GM12878 (cell line): Measurements from ENCODE around the gene ATG9A. TPM values are rescaled to one million over a fixed set of nuclear protein-coding genes. Genes with fewer than 3 reads are reported as not detected.

Experiments
- ASH2L ChIP-seq: fragments of 300-600, 200-600 bp; sonication (generic); IDR thresholded peaks from 2 replicates; pipeline ENCODE4 v1.6.1; 2017; ENCODE audit warnings: low read depth, mild to moderate bottlenecking, borderline replicate concordance
- BMI1 ChIP-seq: fragments of 450-650 bp; IDR thresholded peaks from 2 replicates; pipeline ENCODE4 v1.6.1; 2016; ENCODE audit warnings: mild to moderate bottlenecking, moderate library complexity, borderline replicate concordance
- BRCA1 ChIP-seq: IDR thresholded peaks from 2 replicates; pipeline ENCODE4 v1.6.1; 2011; ENCODE audit warnings: low read depth, low read length, improper control_type of control experiment
- CBFB ChIP-seq: IDR thresholded peaks from 2 replicates; pipeline ENCODE4 v1.6.1; 2016; ENCODE audit warnings: antibody characterized with exemption, low read depth
- CBX3 ChIP-seq: fragments of 200-600 bp; sonication (generic); IDR thresholded peaks from 2 replicates; pipeline ENCODE4 v1.6.1; 2016; ENCODE audit warnings: low read depth, borderline replicate concordance
- CHD1 ChIP-seq: IDR thresholded peaks from 2 replicates; pipeline ENCODE4 v1.6.1; 2012; ENCODE audit warnings: low read depth, low read length, improper control_type of control experiment
- CREM ChIP-seq: IDR thresholded peaks from 2 replicates; pipeline ENCODE4 v1.6.1; 2014; ENCODE audit warnings: antibody characterized with exemption, low read depth
- EGR1 ChIP-seq, 2 experiments: IDR thresholded peaks; 1 replicate in 1 of 2; 2 replicates in 1 of 2; pipeline ENCODE4 v1.6.1; 2011 to 2012; ENCODE audit warnings: low read depth in 2 of 2, low read length in 2 of 2, borderline replicate concordance in 1 of 2, mild to moderate bottlenecking in 1 of 2, moderate library complexity in 1 of 2
- EZH2 ChIP-seq: IDR thresholded peaks from 2 replicates; pipeline ENCODE4 v1.6.1; 2012; ENCODE audit warnings: low read depth, mild to moderate bottlenecking, control low read depth, inconsistent platforms, low read length, borderline replicate concordance; ENCODE audit not compliant: control insufficient read depth
- GABPA ChIP-seq: IDR thresholded peaks from 2 replicates; pipeline ENCODE4 v1.6.1; 2014; ENCODE audit warnings: antibody characterized with exemption, low read depth, mild to moderate bottlenecking, inconsistent platforms
- MYB ChIP-seq: fragments of 150-350 bp; IDR thresholded peaks from 2 replicates; pipeline ENCODE4 v1.6.1; 2014; ENCODE audit warnings: mild to moderate bottlenecking, low read depth, low read length, borderline replicate concordance
- NFIC ChIP-seq: IDR thresholded peaks from 2 replicates; pipeline ENCODE4 v1.6.1; 2012; ENCODE audit warnings: low read depth, mild to moderate bottlenecking, inconsistent platforms, low read length, moderate library complexity
- NRF1 ChIP-seq: conservative IDR thresholded peaks from 2 replicates; pipeline ENCODE4 v1.6.1; 2011; ENCODE audit warnings: mild to moderate bottlenecking, low read depth, low read length, improper control_type of control experiment
- POU2F2 ChIP-seq: IDR thresholded peaks from 3 replicates; pipeline ENCODE4 v1.6.1; 2011; ENCODE audit warnings: low read depth, mild to moderate bottlenecking, low read length, borderline replicate concordance
- RAD21 ChIP-seq: IDR thresholded peaks from 2 replicates; pipeline ENCODE4 v1.6.1; 2011; ENCODE audit warnings: mild to moderate bottlenecking, low read depth, low read length, moderate library complexity; ENCODE audit not compliant: insufficient read depth
- SMARCA5 ChIP-seq: fragments of 450-650 bp; IDR thresholded peaks from 2 replicates; pipeline ENCODE4 v1.6.1; 2017; ENCODE audit warnings: mild to moderate bottlenecking
- SPI1 ChIP-seq: IDR thresholded peaks from 2 replicates; pipeline ENCODE4 v1.6.1; 2011; ENCODE audit warnings: low read depth, mild to moderate bottlenecking, low read length, moderate library complexity, borderline replicate concordance; ENCODE audit not compliant: insufficient read depth
- TCF3 ChIP-seq: IDR thresholded peaks from 2 replicates; pipeline ENCODE4 v1.6.1; 2012; ENCODE audit warnings: low read depth, mild to moderate bottlenecking, low read length, borderline replicate concordance; ENCODE audit not compliant: insufficient read depth
- ZNF207 ChIP-seq: fragments of 450-650 bp; IDR thresholded peaks from 2 replicates; pipeline ENCODE4 v1.6.1; 2014; ENCODE audit warnings: antibody characterized with exemption, mild to moderate bottlenecking, borderline replicate concordance
- polyA plus RNA-seq, 11 experiments: library from polyadenylated mRNA; depleted of rRNA in 4 of 11; unstranded in 6 of 11; stranded (reverse) in 5 of 11; fragments of >200 nt; fragmentation: Nextera tagmentation in 4 of 11; fragmentation: Illumina TruSeq in 1 of 11; extraction: Ambion mirVana in 4 of 11; extraction: Trizol in 1 of 11; gene quantifications; 1 replicate in 1 of 11; 2 replicates in 10 of 11; pipeline versions ENCODE4 v1.2.1 to v1.2.3, GENCODE V29; 2011 to 2016; ENCODE audit warnings: inconsistent platforms in 2 of 11, missing spikeins in 2 of 11, low read depth in 1 of 11
- total RNA-seq, 4 experiments: library from RNA; depleted of rRNA in 3 of 4; stranded (reverse); fragments of >200 nt in 3 of 4; fragmentation: Illumina TruSeq in 1 of 4; extraction: Trizol in 1 of 4; gene quantifications; 2 replicates each; pipeline versions ENCODE4 v1.2.1 to v1.2.3, GENCODE V29; 2013 to 2021
- TF ChIP-seq, protein P1 (sequence below): IDR thresholded peaks from 2 replicates; pipeline ENCODE4 v1.6.1; 2011; ENCODE audit warnings: mild to moderate bottlenecking, low read depth, low read length, moderate library complexity; ENCODE audit not compliant: insufficient replicate concordance
- TF ChIP-seq, protein P2 (sequence below): fragments of 450-650 bp; IDR thresholded peaks from 2 replicates; pipeline ENCODE4 v1.6.1; 2017; ENCODE audit warnings: mild to moderate bottlenecking
- TF ChIP-seq, protein P3 (sequence below): IDR thresholded peaks from 2 replicates; pipeline ENCODE4 v1.6.1; 2011; ENCODE audit warnings: low read depth, mild to moderate bottlenecking, low read length, moderate library complexity, borderline replicate concordance; ENCODE audit errors: extremely low read depth
- TF ChIP-seq, protein P4 (sequence below): IDR thresholded peaks from 2 replicates; pipeline ENCODE4 v1.6.1; 2012; ENCODE audit warnings: low read depth, low read length, improper control_type of control experiment
- TF ChIP-seq, protein P5 (sequence below): IDR thresholded peaks from 2 replicates; pipeline ENCODE4 v1.6.1; 2011; ENCODE audit warnings: borderline replicate concordance, low read depth, mild to moderate bottlenecking, moderate library complexity, mixed read lengths, low read length; ENCODE audit not compliant: insufficient read depth; ENCODE audit errors: extremely low read length

Gene ATG9A
- total and polyA plus RNA-seq, 10 of the 15 experiments (the other 5 are each of a cell fraction or from before 2014, with no cell fraction given) = 0.16 to 37.5 (median 14.6) TPM; not detected in 1

DNA sequence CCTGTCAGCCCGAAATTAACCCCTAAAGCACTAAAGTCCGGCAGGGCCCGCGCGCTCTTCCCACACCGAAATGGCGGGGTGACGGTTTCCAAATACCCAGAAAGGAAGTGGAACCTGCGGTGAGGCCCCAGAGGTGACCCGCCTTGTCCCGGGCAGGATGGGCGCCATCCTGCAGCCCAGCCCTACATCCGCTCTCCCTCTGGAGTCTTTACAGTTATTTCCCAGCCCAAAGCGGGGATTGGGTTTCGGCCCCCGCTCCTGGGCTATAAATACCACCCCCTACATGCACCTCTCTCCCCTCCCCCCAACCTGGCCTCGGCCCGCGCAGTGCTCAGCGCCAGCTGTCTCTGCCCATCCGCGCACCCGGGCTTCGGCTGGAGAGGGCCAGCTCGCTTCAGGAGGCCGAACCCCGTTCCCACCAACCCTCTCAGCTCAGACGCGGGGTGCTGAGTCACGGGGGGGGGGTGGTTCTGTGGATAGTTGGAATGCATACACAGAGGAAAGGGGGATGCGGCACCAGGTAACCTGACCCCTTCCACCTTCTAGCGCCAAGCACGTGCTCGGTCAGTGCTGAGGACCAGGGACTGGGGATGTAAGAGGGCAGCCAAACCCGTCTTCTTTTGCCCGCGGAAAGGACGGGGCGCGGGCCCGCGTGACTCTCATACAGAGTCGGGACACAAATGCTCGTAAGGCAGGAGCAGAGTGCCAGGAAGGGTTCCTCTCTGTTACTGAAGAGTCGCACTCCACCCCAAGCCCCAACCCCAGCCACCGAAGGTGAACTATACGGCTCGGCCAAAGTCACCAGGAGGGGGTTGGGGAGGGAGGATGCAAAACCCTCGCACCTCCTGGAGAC, 23.7 kb upstream of the ATG9A start, which contains the start of gene TUBA4B (continued):
- TF ChIP-seq CBFB = peak; percentile 32; the same call in 1 of the 2 replicates
- TF ChIP-seq, protein P1, sequence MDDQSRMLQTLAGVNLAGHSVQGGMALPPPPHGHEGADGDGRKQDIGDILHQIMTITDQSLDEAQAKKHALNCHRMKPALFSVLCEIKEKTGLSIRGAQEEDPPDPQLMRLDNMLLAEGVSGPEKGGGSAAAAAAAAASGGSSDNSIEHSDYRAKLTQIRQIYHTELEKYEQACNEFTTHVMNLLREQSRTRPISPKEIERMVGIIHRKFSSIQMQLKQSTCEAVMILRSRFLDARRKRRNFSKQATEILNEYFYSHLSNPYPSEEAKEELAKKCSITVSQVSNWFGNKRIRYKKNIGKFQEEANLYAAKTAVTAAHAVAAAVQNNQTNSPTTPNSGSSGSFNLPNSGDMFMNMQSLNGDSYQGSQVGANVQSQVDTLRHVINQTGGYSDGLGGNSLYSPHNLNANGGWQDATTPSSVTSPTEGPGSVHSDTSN = no peak
- peak; percentile 30; the same call in 1 of the 3 replicates for TF ChIP-seq POU2F2
- TF ChIP-seq, protein P2, sequence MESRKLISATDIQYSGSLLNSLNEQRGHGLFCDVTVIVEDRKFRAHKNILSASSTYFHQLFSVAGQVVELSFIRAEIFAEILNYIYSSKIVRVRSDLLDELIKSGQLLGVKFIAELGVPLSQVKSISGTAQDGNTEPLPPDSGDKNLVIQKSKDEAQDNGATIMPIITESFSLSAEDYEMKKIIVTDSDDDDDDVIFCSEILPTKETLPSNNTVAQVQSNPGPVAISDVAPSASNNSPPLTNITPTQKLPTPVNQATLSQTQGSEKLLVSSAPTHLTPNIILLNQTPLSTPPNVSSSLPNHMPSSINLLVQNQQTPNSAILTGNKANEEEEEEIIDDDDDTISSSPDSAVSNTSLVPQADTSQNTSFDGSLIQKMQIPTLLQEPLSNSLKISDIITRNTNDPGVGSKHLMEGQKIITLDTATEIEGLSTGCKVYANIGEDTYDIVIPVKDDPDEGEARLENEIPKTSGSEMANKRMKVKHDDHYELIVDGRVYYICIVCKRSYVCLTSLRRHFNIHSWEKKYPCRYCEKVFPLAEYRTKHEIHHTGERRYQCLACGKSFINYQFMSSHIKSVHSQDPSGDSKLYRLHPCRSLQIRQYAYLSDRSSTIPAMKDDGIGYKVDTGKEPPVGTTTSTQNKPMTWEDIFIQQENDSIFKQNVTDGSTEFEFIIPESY = no peak
- TF ChIP-seq BMI1 = no peak
- no peak for TF ChIP-seq MYB
- no peak for TF ChIP-seq RAD21
- no peak for TF ChIP-seq ZNF207
- TF ChIP-seq, protein P3, sequence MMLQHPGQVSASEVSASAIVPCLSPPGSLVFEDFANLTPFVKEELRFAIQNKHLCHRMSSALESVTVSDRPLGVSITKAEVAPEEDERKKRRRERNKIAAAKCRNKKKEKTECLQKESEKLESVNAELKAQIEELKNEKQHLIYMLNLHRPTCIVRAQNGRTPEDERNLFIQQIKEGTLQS = no peak
- no peak for TF ChIP-seq NFIC
- TF ChIP-seq SPI1 = peak; percentile 91
- TF ChIP-seq TCF3 = no peak
- TF ChIP-seq NRF1 = no peak
- TF ChIP-seq CHD1 = no peak
- TF ChIP-seq, protein P4, sequence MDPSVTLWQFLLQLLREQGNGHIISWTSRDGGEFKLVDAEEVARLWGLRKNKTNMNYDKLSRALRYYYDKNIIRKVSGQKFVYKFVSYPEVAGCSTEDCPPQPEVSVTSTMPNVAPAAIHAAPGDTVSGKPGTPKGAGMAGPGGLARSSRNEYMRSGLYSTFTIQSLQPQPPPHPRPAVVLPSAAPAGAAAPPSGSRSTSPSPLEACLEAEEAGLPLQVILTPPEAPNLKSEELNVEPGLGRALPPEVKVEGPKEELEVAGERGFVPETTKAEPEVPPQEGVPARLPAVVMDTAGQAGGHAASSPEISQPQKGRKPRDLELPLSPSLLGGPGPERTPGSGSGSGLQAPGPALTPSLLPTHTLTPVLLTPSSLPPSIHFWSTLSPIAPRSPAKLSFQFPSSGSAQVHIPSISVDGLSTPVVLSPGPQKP = no peak
- TF ChIP-seq EZH2 = no peak
- TF ChIP-seq CREM = peak; percentile 31; the same call in 1 of the 2 replicates
- TF ChIP-seq, protein P5, sequence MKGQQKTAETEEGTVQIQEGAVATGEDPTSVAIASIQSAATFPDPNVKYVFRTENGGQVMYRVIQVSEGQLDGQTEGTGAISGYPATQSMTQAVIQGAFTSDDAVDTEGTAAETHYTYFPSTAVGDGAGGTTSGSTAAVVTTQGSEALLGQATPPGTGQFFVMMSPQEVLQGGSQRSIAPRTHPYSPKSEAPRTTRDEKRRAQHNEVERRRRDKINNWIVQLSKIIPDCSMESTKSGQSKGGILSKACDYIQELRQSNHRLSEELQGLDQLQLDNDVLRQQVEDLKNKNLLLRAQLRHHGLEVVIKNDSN = no peak
- TF ChIP-seq EGR1 (IDR thresholded peaks at IDR 0.05; ENCODE audit: borderline replicate concordance in 1 of 2, low read depth in 2 of 2, low read length in 2 of 2) = no peak
- no peak for TF ChIP-seq ASH2L
- TF ChIP-seq GABPA = no peak
- TF ChIP-seq CBX3 = no peak
- TF ChIP-seq BRCA1 = no peak
- 0 out of 2 replicates have a peak, but pooled peaks have one; percentile 16 for TF ChIP-seq SMARCA5
